ENCODE data around the gene CNIH1. TPM values are rescaled to one million over a fixed set of nuclear protein-coding genes. Genes with fewer than 3 reads are reported as not detected.
A peak's percentile ranks its signal among the peaks of the same experiment; 100 is the strongest.

Gene CNIH1
- 100 to 1,000 TPM; 136 to 157 (median 152) TPM for polyA plus RNA-seq (ENCODE audit: insufficient read length in 4 of 4)

GRCh38 chr14:54440873-54441868 is at the start of gene CNIH1:
Gene CNIH1, minus strand, starts transcription at chr14:54441374. Its CDS starts 47 bp downstream, at chr14:54441327.
- DNase-seq (ENCODE audit: low read depth in 4 of 4, low spot score in 3 of 4), result peak; percentile 82 to 84 (median 83)

GRCh38 chr14:54490445-54491175 is 49.4 kb upstream of the CNIH1 start:
- DNase-seq (ENCODE audit: low read depth in 4 of 4, low spot score in 3 of 4), result no peak

DNA sequence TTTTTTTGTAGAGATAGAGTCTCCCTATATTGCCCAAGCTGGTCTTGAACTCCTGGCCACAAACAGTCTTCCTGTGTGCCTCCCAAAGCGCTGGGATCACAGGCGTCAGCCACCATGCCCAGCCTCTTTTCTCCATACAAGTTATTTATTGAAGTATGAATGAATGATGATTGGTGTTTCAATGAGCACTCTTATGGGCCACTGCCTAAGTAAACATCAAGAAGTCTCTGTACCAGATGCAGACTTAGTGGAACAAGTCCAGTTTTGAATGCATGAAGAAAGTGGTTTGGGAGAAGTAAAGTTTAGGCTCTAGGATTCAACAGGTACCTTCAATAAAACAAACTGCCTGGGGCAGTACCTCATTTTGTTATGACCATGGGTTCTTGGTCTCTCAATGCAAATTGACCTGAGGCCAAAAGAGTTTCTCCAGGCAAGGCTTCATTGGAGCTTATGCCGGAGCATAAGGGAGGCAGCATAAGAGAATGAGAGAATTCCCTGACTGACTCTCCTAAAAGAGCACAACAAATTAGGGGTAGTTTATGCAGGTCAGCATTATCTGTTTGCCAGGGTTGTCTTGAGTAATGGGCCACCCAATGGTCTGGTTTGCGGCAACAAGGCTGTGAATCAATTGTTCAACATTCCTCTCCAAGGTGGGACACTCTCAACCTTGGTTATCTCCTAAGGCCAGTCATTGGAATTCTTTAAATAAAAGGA is 48.7 kb upstream of the CNIH1 start:
- no peak for DNase-seq (ENCODE audit: low read depth in 4 of 4, low spot score in 3 of 4)

DNA sequence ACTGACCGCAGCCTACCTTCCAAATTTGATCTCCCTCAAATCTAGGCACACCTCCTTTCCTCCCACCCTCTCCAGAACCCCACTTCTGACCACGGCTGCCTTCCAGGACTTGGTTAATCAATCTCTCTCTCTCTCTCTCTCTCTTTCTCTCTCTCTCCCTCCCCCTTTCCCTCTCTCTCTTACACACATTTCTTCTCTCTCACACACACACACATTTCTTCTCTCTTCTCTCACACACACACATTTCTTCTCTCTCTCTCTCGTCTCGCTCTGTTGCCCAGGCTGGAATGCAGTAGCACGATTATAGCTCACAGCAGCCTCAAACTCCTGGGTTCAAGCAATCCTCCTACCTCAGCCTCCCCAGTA is 48.1 kb upstream of the CNIH1 start:
- no peak for DNase-seq (ENCODE audit: low read depth in 4 of 4, low spot score in 3 of 4)

- peak; percentile 78 to 87 (median 80) for DNase-seq (ENCODE audit: low read depth in 4 of 4, low spot score in 3 of 4)
These were observed 47.6 kb upstream of the CNIH1 start, which contains the start of gene GMFB for GRCh38 chr14:54488646-54489317. Gene GMFB, minus strand, starts transcription at chr14:54488980. Its CDS starts 53 bp downstream, at chr14:54488927.

DNA sequence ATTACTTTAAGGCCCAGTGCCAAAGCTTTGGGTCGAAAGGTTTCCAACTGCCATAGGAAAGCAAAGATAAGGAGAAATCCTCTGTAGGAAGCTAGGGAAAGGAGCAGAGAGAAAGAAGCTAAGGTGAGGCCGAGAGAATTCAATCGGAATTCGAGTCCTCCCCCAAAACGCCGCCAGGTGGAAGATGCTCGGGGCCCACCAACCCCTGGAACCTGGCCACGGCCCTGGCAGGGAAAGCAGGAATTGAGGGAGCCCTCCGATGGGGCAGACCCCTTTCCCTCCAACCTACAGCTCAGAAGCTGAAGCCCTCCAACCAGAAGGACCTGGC is 47.1 kb upstream of the CNIH1 start:
- DNase-seq (ENCODE audit: low read depth in 4 of 4, low spot score in 3 of 4), result no peak

DNA sequence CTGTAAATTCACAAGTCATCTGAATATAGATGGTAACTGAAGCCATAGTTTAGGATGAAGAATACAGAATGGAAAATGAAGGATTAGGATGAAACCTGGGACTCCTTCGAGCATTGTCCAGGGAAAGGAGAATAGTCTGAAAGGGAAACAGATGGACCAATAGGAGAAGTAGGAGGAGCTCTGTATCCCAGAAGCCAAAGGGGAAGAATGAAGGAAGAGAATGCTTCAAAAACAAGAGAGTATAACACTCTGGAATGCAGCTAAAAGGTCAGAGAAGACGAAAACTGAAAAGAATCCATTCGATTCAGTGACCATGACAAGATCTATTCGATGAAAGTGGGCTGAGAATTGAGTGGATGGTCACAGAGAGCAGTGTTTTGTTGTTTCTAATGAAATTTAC is 46.6 kb upstream of the CNIH1 start:
- no peak for DNase-seq (ENCODE audit: low read depth in 4 of 4, low spot score in 3 of 4)

DNA sequence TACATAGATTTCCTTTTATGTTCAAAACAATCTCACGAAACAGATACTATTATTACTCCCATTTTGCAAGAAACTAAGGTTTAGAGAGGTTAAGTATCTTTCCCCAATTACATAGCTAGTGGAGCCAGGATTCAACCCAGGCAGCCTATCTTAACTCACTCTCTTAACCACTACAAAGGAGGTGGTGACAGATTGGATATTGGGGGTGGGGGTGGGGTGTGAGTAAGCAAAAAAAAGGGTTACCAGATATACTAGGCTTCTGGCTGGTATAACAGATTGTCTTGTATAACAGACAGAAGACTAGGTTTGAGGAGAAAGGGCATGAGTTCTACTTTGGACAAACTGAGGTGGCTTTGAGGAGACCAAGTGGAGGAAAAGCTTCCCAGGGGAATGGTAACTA is 45.5 kb upstream of the CNIH1 start:
- no peak for DNase-seq (ENCODE audit: low read depth in 4 of 4, low spot score in 3 of 4)

DNA sequence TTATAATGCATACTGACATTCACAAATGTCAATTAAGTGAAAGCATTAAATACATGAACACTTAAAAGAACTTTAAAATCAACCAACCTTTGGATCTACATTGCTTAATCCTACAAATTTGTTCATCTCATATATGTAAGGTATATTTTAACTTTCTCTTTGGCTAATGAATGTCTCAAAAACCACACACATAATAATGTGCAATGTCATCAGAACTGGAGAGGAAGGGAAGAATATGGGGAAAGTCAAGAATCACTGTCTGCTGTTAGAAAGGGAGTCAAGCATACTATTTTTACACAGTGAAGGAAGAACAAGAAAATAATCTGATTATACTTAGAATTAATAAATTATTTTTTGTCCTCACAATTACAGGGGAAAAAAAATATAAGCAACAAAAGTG is 42.7 kb upstream of the CNIH1 start:
- no peak for DNase-seq (ENCODE audit: low read depth in 4 of 4, low spot score in 3 of 4)

- DNase-seq (ENCODE audit: low read depth in 4 of 4, low spot score in 3 of 4), result no peak
These were observed 42.0 kb upstream of the CNIH1 start for GRCh38 chr14:54483073-54483745.

- no peak for DNase-seq (ENCODE audit: low read depth in 4 of 4, low spot score in 3 of 4)
These were observed 40.5 kb upstream of the CNIH1 start for GRCh38 chr14:54481695-54482094.

- no peak for DNase-seq (ENCODE audit: low read depth in 4 of 4, low spot score in 3 of 4)
These were observed 39.8 kb upstream of the CNIH1 start for GRCh38 chr14:54480830-54481562.

- DNase-seq (ENCODE audit: low read depth in 4 of 4, low spot score in 3 of 4), result no peak
These were observed 37.6 kb upstream of the CNIH1 start for GRCh38 chr14:54478636-54479215.

- DNase-seq (ENCODE audit: low read depth in 4 of 4, low spot score in 3 of 4), result no peak
These were observed 34.7 kb upstream of the CNIH1 start for GRCh38 chr14:54475911-54476310.

DNA sequence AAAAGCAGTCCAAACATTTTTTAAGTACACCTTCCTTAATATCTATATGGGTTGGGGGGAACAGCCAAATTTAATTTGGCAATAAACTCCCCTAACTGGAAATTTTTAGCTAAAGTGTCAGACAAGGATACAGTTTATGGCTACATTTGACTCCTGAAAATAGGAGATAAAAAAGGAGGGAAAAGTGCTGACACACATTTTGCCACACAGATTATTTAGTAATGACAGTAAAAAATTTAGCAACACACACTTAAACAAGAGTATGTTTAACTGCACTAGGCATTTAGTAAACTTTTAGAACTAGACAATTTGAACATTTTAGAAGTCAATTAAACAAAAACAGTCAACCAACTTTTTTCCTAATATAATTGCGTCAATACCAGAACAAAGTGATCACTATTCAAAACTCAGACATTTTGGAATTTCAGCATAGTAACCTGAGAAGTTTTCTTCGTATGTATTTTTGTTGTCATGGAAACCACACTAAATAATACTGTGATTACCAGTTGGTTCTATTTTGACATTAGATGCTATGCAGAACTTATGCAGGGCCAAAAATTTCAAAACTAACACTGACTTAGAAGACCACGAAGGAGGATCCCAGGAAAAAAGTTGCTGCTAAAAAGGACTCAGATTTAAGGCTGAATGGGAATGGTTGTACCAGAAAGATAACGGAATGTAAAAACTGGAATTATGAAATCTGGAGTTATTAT is 34.2 kb upstream of the CNIH1 start:
- DNase-seq (ENCODE audit: low read depth in 4 of 4, low spot score in 3 of 4), result no peak

DNA sequence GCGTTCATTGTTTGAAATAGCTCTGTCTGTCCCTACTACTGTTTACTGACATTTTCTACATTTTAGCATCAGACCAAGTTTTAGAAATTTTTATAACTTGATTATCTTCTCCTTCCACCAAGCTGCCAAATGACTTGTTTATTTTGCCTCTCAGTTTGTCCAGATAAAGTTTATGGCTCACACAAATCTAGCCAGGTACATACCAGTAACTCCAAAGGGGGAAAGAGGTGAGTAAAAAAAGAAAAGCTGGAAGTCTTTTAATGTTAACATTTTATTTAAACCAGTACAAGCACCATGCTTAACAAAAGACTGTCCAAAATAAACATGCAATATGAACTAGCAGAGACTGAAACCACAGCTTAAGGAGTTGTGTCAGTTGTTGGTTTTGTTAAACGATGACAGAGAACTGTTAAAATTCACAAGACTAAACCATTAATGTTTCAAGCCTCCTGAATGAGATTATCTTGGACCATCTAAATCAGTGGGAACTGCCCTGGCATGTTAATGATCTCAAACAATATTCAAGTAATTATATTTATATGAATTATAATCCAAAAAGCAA is 33.1 kb upstream of the CNIH1 start:
- no peak for DNase-seq (ENCODE audit: low read depth in 4 of 4, low spot score in 3 of 4)

- no peak for DNase-seq (ENCODE audit: low read depth in 4 of 4, low spot score in 3 of 4)
These were observed 31.1 kb upstream of the CNIH1 start for GRCh38 chr14:54472315-54472714.

DNA sequence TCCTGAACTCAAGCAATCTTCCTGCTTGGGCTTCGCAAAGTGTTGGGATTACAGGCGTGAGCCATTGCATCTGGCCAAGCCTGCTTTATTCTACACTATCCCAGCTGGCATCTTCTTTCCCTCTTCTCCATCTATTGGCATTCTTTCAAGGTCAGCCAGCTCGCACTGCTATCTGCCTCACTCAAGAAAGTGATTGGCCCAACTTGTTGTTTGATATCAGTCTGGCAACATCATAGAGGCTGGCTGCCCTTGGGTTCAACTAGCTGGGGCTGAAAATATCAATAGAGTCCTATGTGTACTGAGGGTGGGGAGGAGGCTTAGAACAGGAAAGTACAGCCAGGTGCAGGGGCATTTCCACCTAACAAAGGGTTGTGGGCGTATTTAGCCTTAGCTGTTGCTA is 30.5 kb upstream of the CNIH1 start:
- no peak for DNase-seq (ENCODE audit: low read depth in 4 of 4, low spot score in 3 of 4)

All from right renal pelvis (tissue), 4 donors.